ENCODE results near the gene POLR2J3.
"Not testable (repeated sequence)": the region's sequence is repeated elsewhere in the genome, so short reads cannot be mapped to it uniquely, and the experiment has no call there.

POLR2J3 gene

GRCh38 chr7:102583495-102583894, 11.1 kb upstream of the POLR2J3 start:
- DNase-seq (ENCODE audit: low spot score), result not testable (repeated sequence)

- DNase-seq (ENCODE audit: low spot score), result not testable (repeated sequence)
Observed at GRCh38 chr7:102581722-102582121, 9.3 kb upstream of the POLR2J3 start.

GRCh38 chr7:102578486-102578885, 6.1 kb upstream of the POLR2J3 start:
- not testable (repeated sequence) for DNase-seq (ENCODE audit: low spot score)

- not testable (repeated sequence) for DNase-seq (ENCODE audit: low spot score)
Observed at GRCh38 chr7:102577315-102578240, 5.2 kb upstream of the POLR2J3 start.

GRCh38 chr7:102576363-102576762, 4.0 kb upstream of the POLR2J3 start:
- not testable (repeated sequence) for DNase-seq (ENCODE audit: low spot score)

GRCh38 chr7:102574607-102575006, 2.2 kb upstream of the POLR2J3 start:
- not testable (repeated sequence) for DNase-seq (ENCODE audit: low spot score)

GRCh38 chr7:102568620-102569019, 3.8 kb downstream of the POLR2J3 start:
- not testable (repeated sequence) for DNase-seq (ENCODE audit: low spot score)

GRCh38 chr7:102550808-102551422, 21.5 kb downstream of the POLR2J3 start, which contains the start of gene SPDYE2:
Gene SPDYE2 (plus strand): TSS chr7:102551226. CDS start chr7:102553256, 2,030 bp downstream.
- not testable (repeated sequence) for DNase-seq (ENCODE audit: low spot score)

GRCh38 chr7:102546353-102546752, 26.0 kb downstream of the POLR2J3 start:
- not testable (repeated sequence) for DNase-seq (ENCODE audit: low spot score)

- DNase-seq (ENCODE audit: low spot score), result not testable (repeated sequence)
Observed at GRCh38 chr7:102545288-102545687, 27.1 kb downstream of the POLR2J3 start.

GRCh38 chr7:102544372-102544771, 28.0 kb downstream of the POLR2J3 start:
- not testable (repeated sequence) for DNase-seq (ENCODE audit: low spot score)

- not testable (repeated sequence) for DNase-seq (ENCODE audit: low spot score)
Observed at GRCh38 chr7:102543596-102543995, 28.8 kb downstream of the POLR2J3 start, which contains the start of gene UPK3BL2. Gene UPK3BL2 (minus strand): TSS chr7:102543696. CDS start chr7:102543636, 60 bp downstream.

GRCh38 chr7:102542771-102543170, 29.6 kb downstream of the POLR2J3 start:
- not testable (repeated sequence) for DNase-seq (ENCODE audit: low spot score)

- not testable (repeated sequence) for DNase-seq (ENCODE audit: low spot score)
Observed at GRCh38 chr7:102542083-102542482, 30.3 kb downstream of the POLR2J3 start.

- not testable (repeated sequence) for DNase-seq (ENCODE audit: low spot score)
Observed at GRCh38 chr7:102540604-102541003, 31.8 kb downstream of the POLR2J3 start.

GRCh38 chr7:102535062-102535615, 37.2 kb downstream of the POLR2J3 start:
- not testable (repeated sequence) for DNase-seq (ENCODE audit: low spot score)

- DNase-seq (ENCODE audit: low spot score), result not testable (repeated sequence)
Observed at GRCh38 chr7:102532127-102532526, 40.3 kb downstream of the POLR2J3 start.

- not testable (repeated sequence) for DNase-seq (ENCODE audit: low spot score)
Observed at GRCh38 chr7:102531583-102531982, 40.8 kb downstream of the POLR2J3 start.

- DNase-seq (ENCODE audit: low spot score), result not testable (repeated sequence)
Observed at GRCh38 chr7:102527822-102528793, 44.3 kb downstream of the POLR2J3 start.

GRCh38 chr7:102527182-102527581, 45.2 kb downstream of the POLR2J3 start:
- not testable (repeated sequence) for DNase-seq (ENCODE audit: low spot score)

- not testable (repeated sequence) for DNase-seq (ENCODE audit: low spot score)
Observed at GRCh38 chr7:102524803-102525202, 47.6 kb downstream of the POLR2J3 start.
